Measurements from ENCODE around the gene MGAT5. TPM values are rescaled to one million over a fixed set of nuclear protein-coding genes. Genes with fewer than 3 reads are reported as not detected.

MGAT5 gene, protein sequence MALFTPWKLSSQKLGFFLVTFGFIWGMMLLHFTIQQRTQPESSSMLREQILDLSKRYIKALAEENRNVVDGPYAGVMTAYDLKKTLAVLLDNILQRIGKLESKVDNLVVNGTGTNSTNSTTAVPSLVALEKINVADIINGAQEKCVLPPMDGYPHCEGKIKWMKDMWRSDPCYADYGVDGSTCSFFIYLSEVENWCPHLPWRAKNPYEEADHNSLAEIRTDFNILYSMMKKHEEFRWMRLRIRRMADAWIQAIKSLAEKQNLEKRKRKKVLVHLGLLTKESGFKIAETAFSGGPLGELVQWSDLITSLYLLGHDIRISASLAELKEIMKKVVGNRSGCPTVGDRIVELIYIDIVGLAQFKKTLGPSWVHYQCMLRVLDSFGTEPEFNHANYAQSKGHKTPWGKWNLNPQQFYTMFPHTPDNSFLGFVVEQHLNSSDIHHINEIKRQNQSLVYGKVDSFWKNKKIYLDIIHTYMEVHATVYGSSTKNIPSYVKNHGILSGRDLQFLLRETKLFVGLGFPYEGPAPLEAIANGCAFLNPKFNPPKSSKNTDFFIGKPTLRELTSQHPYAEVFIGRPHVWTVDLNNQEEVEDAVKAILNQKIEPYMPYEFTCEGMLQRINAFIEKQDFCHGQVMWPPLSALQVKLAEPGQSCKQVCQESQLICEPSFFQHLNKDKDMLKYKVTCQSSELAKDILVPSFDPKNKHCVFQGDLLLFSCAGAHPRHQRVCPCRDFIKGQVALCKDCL
- total RNA-seq = 10 to 100 TPM; 25.3 to 65.5 (median 41.3) TPM

DNA sequence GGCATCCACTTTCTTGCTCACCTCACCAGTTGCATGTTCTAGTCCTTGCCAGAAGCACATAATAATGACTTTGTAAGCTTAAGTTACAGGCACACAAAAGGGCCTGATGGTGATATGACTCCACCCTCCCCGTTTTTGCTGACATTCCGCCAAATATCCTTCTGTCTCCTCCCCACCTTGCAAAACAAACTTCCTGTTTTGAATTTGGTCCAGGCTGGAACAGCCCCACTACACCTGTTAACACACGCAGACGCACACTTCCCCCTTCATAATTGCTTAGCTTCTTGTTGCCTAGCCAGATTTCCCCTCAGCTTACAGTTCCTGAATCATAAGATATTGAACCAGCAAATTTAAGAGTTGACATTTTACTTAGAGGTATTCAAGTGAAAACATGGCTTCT lies at the start of gene MGAT5:
Gene MGAT5 (plus strand): TSS at position 269 of the 400 bp plus-strand sequence. CDS start 332 bp downstream, outside the sequence.
- Histone ChIP-seq H3K4me1 (peaks cover 6 to 32% (median 20%) of the 10 kb centered on the region in 4 donors), H3K27me3 (no peaks in the 10 kb centered on the region), H3K4me3 (no peak within 1 kb of the TSS), H3K9me3 (no peaks in the 10 kb centered on the region), H3K36me3 (peaks cover 0 to 4% (median 2%) of the 10 kb centered on the region in 4 donors), H3K27ac (peak within 1 kb of the TSS in 1 of 4 donors; percentile 33)
- ATAC-seq (ENCODE audit: low FRiP score in 2 of 2) = peak in 1 of 2 donors; percentile 34
- peak in 1 of 2 donors; percentile 56 for DNase-seq
- WGBS, 2 donors = 33 to 40% methylated on average over 4 of the region's 4 CpGs
- TF ChIP-seq, protein P1, sequence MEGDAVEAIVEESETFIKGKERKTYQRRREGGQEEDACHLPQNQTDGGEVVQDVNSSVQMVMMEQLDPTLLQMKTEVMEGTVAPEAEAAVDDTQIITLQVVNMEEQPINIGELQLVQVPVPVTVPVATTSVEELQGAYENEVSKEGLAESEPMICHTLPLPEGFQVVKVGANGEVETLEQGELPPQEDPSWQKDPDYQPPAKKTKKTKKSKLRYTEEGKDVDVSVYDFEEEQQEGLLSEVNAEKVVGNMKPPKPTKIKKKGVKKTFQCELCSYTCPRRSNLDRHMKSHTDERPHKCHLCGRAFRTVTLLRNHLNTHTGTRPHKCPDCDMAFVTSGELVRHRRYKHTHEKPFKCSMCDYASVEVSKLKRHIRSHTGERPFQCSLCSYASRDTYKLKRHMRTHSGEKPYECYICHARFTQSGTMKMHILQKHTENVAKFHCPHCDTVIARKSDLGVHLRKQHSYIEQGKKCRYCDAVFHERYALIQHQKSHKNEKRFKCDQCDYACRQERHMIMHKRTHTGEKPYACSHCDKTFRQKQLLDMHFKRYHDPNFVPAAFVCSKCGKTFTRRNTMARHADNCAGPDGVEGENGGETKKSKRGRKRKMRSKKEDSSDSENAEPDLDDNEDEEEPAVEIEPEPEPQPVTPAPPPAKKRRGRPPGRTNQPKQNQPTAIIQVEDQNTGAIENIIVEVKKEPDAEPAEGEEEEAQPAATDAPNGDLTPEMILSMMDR (IDR thresholded peaks at IDR 0.05) = no peak
- TF ChIP-seq POLR2A (IDR thresholded peaks at IDR 0.05) (no peak), EP300 (IDR thresholded peaks at IDR 0.05) (no peak), POLR2AphosphoS5 (IDR thresholded peaks at IDR 0.05) (no peak)

DNA sequence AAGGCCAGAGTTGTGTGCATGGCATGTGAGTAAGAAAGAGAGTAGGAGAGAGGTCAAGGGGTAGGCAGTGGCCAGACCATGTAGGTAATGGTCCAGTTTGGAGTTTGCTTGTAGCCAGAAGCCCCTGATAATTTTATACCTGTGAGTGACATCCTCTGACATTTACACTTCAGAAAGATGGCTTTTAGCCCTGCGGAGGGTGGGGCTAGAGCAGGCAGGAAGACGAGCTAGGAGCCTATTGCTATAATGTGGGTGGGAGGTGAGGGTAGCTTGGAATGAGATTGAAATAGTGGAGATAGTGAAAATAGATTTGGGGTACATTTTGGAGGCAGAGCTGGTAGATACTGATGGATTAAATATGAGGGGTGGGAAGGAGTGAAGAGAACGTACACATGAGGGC lies 48.8 kb upstream of the MGAT5 start:
- WGBS, 2 donors = 91 to 97% methylated on average over 3 of the region's 3 CpGs
- TF ChIP-seq EP300 (IDR thresholded peaks at IDR 0.05) (no peak), POLR2AphosphoS5 (IDR thresholded peaks at IDR 0.05) (no peak), POLR2A (IDR thresholded peaks at IDR 0.05) (no peak)
- TF ChIP-seq, protein P1 (IDR thresholded peaks at IDR 0.05) = no peak
- Histone ChIP-seq H3K27me3 (no peaks in the 10 kb centered on the region), H3K4me3 (no peak overlapping the region), H3K36me3 (no peaks in the 10 kb centered on the region), H3K27ac (peak overlapping the region in 1 of 4 donors; percentile 35), H3K9me3 (no peaks in the 10 kb centered on the region), H3K4me1 (peaks cover 19 to 28% (median 25%) of the 10 kb centered on the region in 4 donors)
- ATAC-seq (ENCODE audit: low FRiP score in 2 of 2) (no peak), DNase-seq (no peak)

DNA sequence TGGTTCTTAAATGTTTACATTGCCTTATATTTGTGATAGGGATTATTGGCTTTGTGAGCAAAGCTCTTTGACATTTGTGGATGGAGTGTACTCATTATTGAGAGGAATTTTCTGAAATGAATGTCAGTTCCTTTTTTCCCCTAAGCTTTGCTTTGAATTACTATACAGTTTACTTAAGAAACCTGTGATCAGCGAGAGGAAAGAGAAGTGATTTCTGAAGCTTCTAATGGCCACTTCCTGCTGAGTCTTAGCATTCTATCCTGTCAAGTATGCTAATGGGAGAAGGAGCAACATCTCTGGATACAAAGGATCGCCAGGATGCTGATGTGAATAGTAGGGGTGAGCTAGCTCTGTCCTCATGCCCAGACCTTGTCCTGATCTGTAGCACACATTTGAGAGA lies 47.8 kb upstream of the MGAT5 start:
- H3K36me3 ChIP-seq = no peaks in the 10 kb centered on the region
- no peak overlapping the region for H3K4me3 ChIP-seq
- H3K27me3 ChIP-seq = no peaks in the 10 kb centered on the region
- H3K9me3 ChIP-seq = no peaks in the 10 kb centered on the region
- WGBS, 2 donors = 44 to 47% methylated on average over 2 of the region's 2 CpGs
- no peak for DNase-seq
- peaks cover 19 to 28% (median 25%) of the 10 kb centered on the region in 4 donors for H3K4me1 ChIP-seq
- H3K27ac ChIP-seq = no peak overlapping the region
- TF ChIP-seq, protein P1 (IDR thresholded peaks at IDR 0.05) = no peak
- no peak for TF ChIP-seq POLR2AphosphoS5 (IDR thresholded peaks at IDR 0.05)
- TF ChIP-seq EP300 (IDR thresholded peaks at IDR 0.05) = no peak
- TF ChIP-seq POLR2A (IDR thresholded peaks at IDR 0.05) = no peak
- ATAC-seq (ENCODE audit: low FRiP score in 2 of 2) = peak in 1 of 2 donors; percentile 65

DNA sequence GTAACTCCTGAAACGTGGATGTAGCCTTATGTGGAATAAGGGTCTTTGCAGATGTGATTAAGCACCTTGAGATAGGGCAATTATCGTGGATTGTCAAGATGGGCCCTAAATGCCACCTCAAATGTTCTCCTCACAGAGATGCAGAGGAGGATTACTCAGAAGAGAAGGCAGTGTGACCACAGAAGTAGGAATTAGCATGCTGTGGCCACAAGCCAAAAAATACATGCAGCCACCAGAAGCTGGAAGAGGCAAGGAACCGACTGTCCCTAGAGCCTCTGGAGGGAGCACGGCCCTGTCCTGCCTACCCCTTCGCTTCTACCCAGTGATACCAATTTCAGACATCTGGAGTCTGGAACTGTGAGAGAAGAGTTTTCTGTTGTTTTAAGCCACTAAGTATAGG lies 47.3 kb upstream of the MGAT5 start:
- DNase-seq (no peak), ATAC-seq (ENCODE audit: low FRiP score in 2 of 2) (peak in 1 of 2 donors; percentile 51)
- no peak overlapping the region for H3K4me3 ChIP-seq
- H3K9me3 ChIP-seq = no peaks in the 10 kb centered on the region
- H3K36me3 ChIP-seq = no peaks in the 10 kb centered on the region
- 77 to 84% methylated on average over 5 of the region's 5 CpGs for whole genome bisulfite sequencing, 2 donors
- H3K27me3 ChIP-seq = no peaks in the 10 kb centered on the region
- TF ChIP-seq POLR2A (IDR thresholded peaks at IDR 0.05) (no peak), EP300 (IDR thresholded peaks at IDR 0.05) (no peak), POLR2AphosphoS5 (IDR thresholded peaks at IDR 0.05) (no peak)
- TF ChIP-seq, protein P1 (IDR thresholded peaks at IDR 0.05) = no peak
- H3K27ac ChIP-seq = no peak overlapping the region
- H3K4me1 ChIP-seq = peaks cover 19 to 28% (median 25%) of the 10 kb centered on the region in 4 donors
